Activated naive CD8-positive, alpha-beta T cell treated with anti-CD3 and anti-CD28 coated beads for 36 hours (primary cell): ENCODE results near the gene WDR90. TPM values are rescaled to one million over a fixed set of nuclear protein-coding genes. Genes with fewer than 3 reads are reported as not detected.

Experiments
- DNase-seq: peaks from one replicate; pipeline ENCODE4 v3.0.0; 2021
- H3K27ac Mint-ChIP-seq: one replicate; pipeline ENCODE4 v1.8.0; 2022; ENCODE audit warnings: mild to moderate bottlenecking, moderate library complexity, mixed read lengths
- H3K27me3 Mint-ChIP-seq: one replicate; pipeline ENCODE4 v1.8.0; 2022; ENCODE audit warnings: mild to moderate bottlenecking, mixed read lengths
- H3K36me3 Mint-ChIP-seq: one replicate; pipeline ENCODE4 v1.8.0; 2021; ENCODE audit warnings: mild to moderate bottlenecking, mixed read lengths
- H3K4me1 Mint-ChIP-seq: one replicate; pipeline ENCODE4 v1.8.0; 2021; ENCODE audit warnings: mixed read lengths
- H3K4me3 Mint-ChIP-seq: one replicate; pipeline ENCODE4 v1.8.0; 2022; ENCODE audit warnings: mild to moderate bottlenecking, moderate library complexity, mixed read lengths
- H3K9me3 Mint-ChIP-seq: one replicate; pipeline ENCODE4 v1.8.0; 2022; ENCODE audit warnings: mixed read lengths
- total RNA-seq, 2 experiments: library from RNA; stranded (reverse); gene quantifications; one replicate each; pipeline ENCODE4 v1.2.3, GENCODE V29; 2021

The WDR90 gene
- total RNA-seq, 2 experiments from 2014 or later = 84.5 to 86.0 TPM

- Mint-ChIP-seq H3K9me3 (no peaks in the 10 kb centered on the region), H3K27ac (peak overlapping the region; percentile 38), H3K4me1 (no peaks in the 10 kb centered on the region), H3K36me3 (no peaks in the 10 kb centered on the region), H3K4me3 (no peak overlapping the region), H3K27me3 (no peaks in the 10 kb centered on the region)
- no peak for DNase-seq
Measured at GRCh38 chr16:621526-622105, 27.5 kb upstream of the WDR90 start.

GRCh38 chr16:622920-623280 lies 26.3 kb upstream of the WDR90 start:
- no peak for DNase-seq
- H3K27me3 Mint-ChIP-seq = no peaks in the 10 kb centered on the region
- no peaks in the 10 kb centered on the region for H3K36me3 Mint-ChIP-seq
- no peaks in the 10 kb centered on the region for H3K9me3 Mint-ChIP-seq
- no peak overlapping the region for H3K4me3 Mint-ChIP-seq
- H3K4me1 Mint-ChIP-seq = no peaks in the 10 kb centered on the region
- no peak overlapping the region for H3K27ac Mint-ChIP-seq

- Mint-ChIP-seq H3K27ac (no peak overlapping the region), H3K36me3 (no peaks in the 10 kb centered on the region), H3K4me1 (no peaks in the 10 kb centered on the region), H3K4me3 (no peak overlapping the region), H3K27me3 (no peaks in the 10 kb centered on the region), H3K9me3 (no peaks in the 10 kb centered on the region)
- no peak for DNase-seq
Measured at GRCh38 chr16:624526-625070, 24.6 kb upstream of the WDR90 start.

- H3K4me1 Mint-ChIP-seq = no peaks in the 10 kb centered on the region
- no peaks in the 10 kb centered on the region for H3K9me3 Mint-ChIP-seq
- no peaks in the 10 kb centered on the region for H3K36me3 Mint-ChIP-seq
- no peak for DNase-seq
- no peak overlapping the region for H3K4me3 Mint-ChIP-seq
- no peaks in the 10 kb centered on the region for H3K27me3 Mint-ChIP-seq
- no peak overlapping the region for H3K27ac Mint-ChIP-seq
Measured at GRCh38 chr16:625117-625976, 23.8 kb upstream of the WDR90 start.

- H3K36me3 Mint-ChIP-seq = no peaks in the 10 kb centered on the region
- no peak overlapping the region for H3K4me3 Mint-ChIP-seq
- H3K9me3 Mint-ChIP-seq = no peaks in the 10 kb centered on the region
- no peak for DNase-seq
- no peaks in the 10 kb centered on the region for H3K27me3 Mint-ChIP-seq
- no peak overlapping the region for H3K27ac Mint-ChIP-seq
- no peaks in the 10 kb centered on the region for H3K4me1 Mint-ChIP-seq
Measured at GRCh38 chr16:625977-626765, 23.0 kb upstream of the WDR90 start.

- Mint-ChIP-seq H3K36me3 (no peaks in the 10 kb centered on the region), H3K4me3 (no peak overlapping the region), H3K27me3 (no peaks in the 10 kb centered on the region), H3K9me3 (no peaks in the 10 kb centered on the region), H3K4me1 (no peaks in the 10 kb centered on the region), H3K27ac (no peak overlapping the region)
- no peak for DNase-seq
Measured at GRCh38 chr16:626787-627453, 22.2 kb upstream of the WDR90 start.

- Mint-ChIP-seq H3K9me3 (no peaks in the 10 kb centered on the region), H3K27me3 (no peaks in the 10 kb centered on the region), H3K27ac (no peak overlapping the region), H3K4me1 (no peaks in the 10 kb centered on the region), H3K4me3 (no peak overlapping the region), H3K36me3 (no peaks in the 10 kb centered on the region)
- DNase-seq = no peak
Measured at GRCh38 chr16:627454-628239, 21.5 kb upstream of the WDR90 start.

- H3K36me3 Mint-ChIP-seq = no peaks in the 10 kb centered on the region
- no peak overlapping the region for H3K27ac Mint-ChIP-seq
- DNase-seq = no peak
Measured at GRCh38 chr16:628321-629061, 20.7 kb upstream of the WDR90 start.

GRCh38 chr16:629185-629832 lies 19.9 kb upstream of the WDR90 start:
- no peak overlapping the region for H3K4me3 Mint-ChIP-seq
- H3K36me3 Mint-ChIP-seq = no peaks in the 10 kb centered on the region
- H3K9me3 Mint-ChIP-seq = no peaks in the 10 kb centered on the region
- no peaks in the 10 kb centered on the region for H3K27me3 Mint-ChIP-seq
- H3K4me1 Mint-ChIP-seq = no peaks in the 10 kb centered on the region
- DNase-seq = no peak
- no peak overlapping the region for H3K27ac Mint-ChIP-seq

More at GRCh38 chr16:628321-629061, 20.7 kb upstream of the WDR90 start:
- no peaks in the 10 kb centered on the region for H3K9me3 Mint-ChIP-seq
- no peaks in the 10 kb centered on the region for H3K4me1 Mint-ChIP-seq
- no peak overlapping the region for H3K4me3 Mint-ChIP-seq
- H3K27me3 Mint-ChIP-seq = no peaks in the 10 kb centered on the region

GRCh38 chr16:629833-630248 lies 19.3 kb upstream of the WDR90 start:
- Mint-ChIP-seq H3K4me3 (no peak overlapping the region), H3K36me3 (peaks cover under 1% of the 10 kb centered on the region), H3K27ac (no peak overlapping the region), H3K27me3 (no peaks in the 10 kb centered on the region), H3K4me1 (peaks cover under 1% of the 10 kb centered on the region), H3K9me3 (no peaks in the 10 kb centered on the region)
- DNase-seq = no peak

GRCh38 chr16:630249-630814 lies 18.8 kb upstream of the WDR90 start:
- Mint-ChIP-seq H3K27me3 (no peaks in the 10 kb centered on the region), H3K9me3 (no peaks in the 10 kb centered on the region), H3K27ac (no peak overlapping the region), H3K36me3 (peaks cover 2% of the 10 kb centered on the region), H3K4me3 (no peak overlapping the region), H3K4me1 (peaks cover 1% of the 10 kb centered on the region)
- no peak for DNase-seq

GRCh38 chr16:630815-631405 lies 18.3 kb upstream of the WDR90 start, which contains the start of gene WFIKKN1:
WFIKKN1 (plus strand) TSS chr16:630985; CDS start chr16:631254, 269 bp downstream.
- Mint-ChIP-seq H3K36me3 (peaks cover 2% of the 10 kb centered on the region), H3K27ac (no peak within 1 kb of the TSS), H3K27me3 (no peaks in the 10 kb centered on the region), H3K4me1 (peaks cover 1% of the 10 kb centered on the region), H3K4me3 (no peak within 1 kb of the TSS), H3K9me3 (no peaks in the 10 kb centered on the region)
- no peak for DNase-seq
